GM19240 (cell line): ENCODE results near the gene NTF3.

ENCODE experiments used
- DNase-seq: peaks from one replicate; pipeline ENCODE4 v3.0.0; 2011; ENCODE audit warnings: low spot score; ENCODE audit not compliant: insufficient read length

NTF3 gene

DNA sequence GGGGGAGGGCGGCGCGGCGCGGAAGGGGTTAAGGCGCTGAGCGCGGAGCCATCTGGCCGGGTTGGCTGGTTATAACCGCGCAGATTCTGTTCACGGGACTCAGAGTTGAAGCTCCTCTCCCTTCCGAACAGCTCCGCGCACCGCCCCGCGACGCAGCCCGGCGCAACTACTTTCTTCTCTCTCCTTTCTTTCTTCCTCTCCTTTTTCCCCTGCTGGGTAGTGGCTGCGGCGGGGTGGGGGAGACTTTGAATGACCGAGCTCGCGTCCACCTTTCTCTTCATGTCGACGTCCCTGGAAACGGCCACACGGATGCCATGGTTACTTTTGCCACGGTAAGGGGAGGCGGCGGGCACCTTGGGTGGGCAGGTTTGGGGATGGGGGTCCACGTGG, at the start of gene NTF3:
Gene NTF3, plus strand, starts transcription at position 98 of the 390 bp plus-strand sequence. Its CDS starts 217 bp downstream, at position 315.
- no peak for DNase-seq

DNA sequence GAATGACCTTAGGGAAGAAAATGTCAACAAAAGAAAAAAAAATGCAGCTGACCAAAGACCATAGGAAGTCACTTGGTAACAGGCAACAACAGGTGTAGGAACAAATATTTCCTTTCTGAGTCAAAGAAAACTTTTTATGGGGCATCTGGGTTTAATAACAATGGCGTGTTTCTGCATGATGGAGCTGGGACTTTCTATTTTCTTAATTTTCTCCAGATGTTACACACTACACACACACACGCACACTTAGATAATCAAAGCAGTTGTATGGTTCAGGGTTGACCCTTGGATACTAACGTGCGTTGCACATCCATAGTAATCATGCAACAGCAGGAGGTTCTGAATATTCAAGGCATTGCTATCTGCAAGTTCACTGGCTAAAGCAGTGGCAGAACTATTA, 47.9 kb upstream of the NTF3 start:
- no peak for DNase-seq

DNA sequence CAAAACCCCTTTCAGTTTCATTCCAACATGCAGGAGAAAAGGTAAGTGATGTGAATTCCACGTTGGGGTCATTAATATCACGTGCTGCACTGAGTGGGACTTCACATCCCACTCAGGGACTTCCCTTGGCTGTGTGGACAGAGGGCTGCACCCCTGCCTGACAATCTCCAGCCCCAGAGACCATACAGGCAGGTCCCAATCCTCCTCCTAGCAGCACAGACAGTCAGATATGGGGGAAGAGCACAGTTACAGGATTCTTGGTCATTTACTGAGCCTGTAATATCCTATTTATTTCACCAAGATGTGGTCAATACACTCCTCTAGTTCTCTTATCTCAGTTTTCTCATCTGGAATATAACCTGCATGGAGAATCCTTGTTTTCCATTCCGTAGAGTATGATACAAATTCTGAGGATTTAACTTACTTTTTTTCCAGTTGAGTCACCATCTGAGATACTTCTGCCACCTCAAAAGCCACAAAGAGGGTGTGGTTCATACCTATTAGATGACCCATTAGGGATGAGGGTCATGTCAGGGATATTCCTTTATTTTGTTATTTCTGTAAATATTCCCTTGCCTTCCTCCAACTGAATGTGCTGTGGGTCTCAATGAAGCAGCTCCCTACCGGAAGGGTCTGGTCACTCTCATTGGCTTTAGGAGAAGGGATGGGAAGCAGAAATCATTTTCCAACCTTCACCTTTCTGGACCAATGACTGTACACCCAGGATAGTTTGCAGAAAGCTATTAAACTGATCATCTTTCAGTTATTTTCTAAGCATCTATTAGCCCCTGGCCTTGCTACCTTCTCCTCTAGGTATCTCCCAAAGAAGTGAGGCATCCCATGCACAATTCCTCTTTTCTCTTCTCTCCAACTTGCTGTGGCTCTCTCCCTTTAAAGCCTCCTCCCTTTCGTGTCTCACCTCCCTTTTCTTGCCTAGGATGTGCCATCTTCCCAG, 43.0 kb upstream of the NTF3 start:
- DNase-seq: no peak

DNA sequence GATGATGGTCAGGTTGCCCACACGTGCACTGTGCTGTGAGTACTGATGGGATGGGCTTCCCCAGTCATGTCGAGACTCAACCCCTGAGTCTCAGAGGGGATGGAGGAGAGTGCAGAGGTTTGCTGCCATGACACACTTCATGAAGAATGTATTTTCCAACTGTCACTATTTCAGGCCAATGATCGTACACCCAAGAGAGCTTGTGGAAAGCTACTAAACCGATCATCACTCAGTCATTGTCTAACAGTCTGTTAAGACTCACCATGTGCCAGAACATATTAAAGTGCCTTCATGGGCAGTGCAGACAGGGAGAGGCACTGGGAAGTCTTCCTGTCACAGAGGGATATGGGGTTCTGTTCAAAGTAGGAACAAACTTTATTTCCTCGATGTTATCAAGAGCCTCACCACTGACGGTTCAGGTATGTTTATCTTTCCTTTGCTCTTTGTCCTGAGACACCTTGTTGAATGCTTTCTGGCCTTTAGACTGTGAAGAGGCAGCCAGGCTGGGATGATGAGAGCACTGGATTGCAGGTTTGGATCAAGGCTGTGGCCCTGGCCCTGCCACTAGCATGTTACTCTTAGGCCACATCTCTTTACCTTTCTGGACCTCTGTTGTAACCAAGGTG, 41.6 kb upstream of the NTF3 start:
- no peak for DNase-seq

DNA sequence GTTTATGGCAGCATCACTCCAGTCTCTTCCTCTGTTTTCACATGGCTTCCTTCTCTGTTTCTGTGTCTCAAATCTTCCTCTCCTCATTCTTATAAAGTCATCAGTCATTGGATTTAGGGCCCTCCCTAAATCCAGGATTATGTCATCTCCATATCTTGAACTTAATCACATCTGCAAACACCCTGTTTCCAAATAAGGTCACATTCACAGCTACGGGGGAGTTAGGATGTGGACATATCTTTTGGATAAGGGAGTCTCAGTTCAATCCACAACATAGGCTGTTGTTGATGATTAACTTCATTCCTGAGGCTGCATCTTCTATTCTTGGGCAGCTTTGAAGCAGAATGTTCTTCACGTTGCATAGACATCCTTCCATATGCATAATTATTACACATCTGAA, 40.3 kb upstream of the NTF3 start:
- DNase-seq: no peak

DNA sequence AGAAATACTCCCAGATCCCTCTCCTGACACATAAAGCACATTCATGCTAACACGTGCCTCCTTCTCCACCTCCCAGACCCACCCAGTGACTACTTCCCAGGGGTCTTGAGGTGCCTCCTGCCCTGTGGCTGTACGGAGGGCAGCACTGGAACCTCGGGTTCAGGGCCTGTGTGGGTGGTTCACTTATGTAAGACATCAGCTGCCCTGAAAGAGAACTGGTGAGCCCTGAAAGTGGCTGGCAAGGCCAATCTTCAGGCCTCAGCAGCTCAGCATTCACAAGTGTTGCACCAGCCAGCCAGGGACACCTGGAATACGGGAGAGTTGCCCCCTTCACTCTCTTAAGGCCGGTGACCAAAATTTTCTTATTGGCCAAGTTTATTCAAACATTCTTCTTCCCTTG, 38.9 kb upstream of the NTF3 start:
- DNase-seq: no peak

DNA sequence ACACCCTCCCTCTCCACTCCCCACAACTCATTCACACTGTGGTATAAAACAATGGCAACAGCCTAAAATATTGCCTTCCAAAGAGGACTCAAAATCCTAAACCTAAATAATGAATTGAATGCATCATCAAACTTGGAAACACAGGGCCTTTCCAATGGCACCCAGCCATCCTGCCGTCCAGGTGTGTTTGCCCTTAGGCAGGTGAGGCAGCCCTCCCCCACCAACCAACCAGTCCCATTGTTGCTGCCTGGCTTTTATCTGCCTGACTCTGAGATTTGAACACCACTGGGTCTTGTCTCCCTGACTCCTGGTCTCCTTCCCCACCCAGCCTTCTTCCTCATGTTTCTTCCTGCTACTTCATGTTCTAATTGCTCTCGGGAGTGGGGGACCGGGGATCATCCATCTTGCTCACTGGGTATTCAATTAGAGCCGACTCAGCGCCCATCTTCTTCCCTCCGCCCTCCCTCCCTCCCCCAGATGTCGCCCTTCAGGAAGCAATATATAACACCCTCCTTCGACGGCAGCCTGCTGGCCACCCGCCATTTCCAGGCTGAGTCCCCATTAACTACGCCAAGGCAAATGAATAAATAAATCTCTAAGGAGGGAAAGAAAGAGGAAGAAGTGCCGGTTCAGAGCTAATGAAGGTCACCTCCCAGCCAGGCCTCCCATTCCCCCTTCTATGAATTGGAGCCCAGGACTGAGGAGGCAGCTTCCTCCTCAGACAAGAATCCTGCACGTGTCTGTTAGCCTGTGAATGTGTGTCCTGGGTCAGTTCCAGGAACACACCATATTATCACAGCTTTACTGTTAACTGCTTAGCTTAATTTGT, 36.3 kb upstream of the NTF3 start:
- no peak for DNase-seq

DNA sequence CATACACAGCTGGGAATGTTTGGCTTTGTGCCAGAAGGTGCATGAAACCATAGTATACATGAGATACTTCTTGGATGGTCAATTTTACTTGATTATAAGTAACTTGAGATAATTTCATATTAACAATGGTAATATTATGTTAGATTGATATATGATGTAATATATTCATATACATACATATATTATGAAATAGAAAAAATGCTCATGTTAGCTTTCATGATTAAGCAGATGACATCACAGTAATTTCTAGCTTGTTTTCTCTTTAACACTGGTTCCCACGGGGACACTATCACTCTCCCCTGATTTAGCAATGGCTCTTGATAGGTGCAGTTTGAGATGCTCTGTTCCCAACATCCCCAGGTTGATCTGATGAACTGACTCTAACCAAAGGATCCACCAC, 35.4 kb upstream of the NTF3 start:
- no peak for DNase-seq

DNA sequence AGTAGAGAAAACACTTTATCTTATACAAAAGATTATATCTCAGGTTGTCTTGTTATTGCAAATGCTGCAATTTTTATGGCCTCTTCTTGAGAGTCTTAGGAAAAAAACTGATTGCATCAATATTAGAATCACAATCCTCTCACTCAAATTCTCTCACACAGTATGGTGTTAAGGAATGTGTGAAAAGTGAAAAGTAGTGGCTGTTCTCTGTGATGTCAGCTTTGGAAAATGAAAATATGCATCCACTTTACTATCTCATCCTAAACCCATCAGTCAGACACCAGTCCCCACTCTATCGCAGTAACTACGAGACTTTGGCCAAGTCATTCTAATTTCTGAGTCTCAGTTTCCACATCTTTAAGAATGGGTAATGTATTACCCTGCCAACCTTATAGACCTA, 32.6 kb upstream of the NTF3 start:
- DNase-seq: no peak

DNA sequence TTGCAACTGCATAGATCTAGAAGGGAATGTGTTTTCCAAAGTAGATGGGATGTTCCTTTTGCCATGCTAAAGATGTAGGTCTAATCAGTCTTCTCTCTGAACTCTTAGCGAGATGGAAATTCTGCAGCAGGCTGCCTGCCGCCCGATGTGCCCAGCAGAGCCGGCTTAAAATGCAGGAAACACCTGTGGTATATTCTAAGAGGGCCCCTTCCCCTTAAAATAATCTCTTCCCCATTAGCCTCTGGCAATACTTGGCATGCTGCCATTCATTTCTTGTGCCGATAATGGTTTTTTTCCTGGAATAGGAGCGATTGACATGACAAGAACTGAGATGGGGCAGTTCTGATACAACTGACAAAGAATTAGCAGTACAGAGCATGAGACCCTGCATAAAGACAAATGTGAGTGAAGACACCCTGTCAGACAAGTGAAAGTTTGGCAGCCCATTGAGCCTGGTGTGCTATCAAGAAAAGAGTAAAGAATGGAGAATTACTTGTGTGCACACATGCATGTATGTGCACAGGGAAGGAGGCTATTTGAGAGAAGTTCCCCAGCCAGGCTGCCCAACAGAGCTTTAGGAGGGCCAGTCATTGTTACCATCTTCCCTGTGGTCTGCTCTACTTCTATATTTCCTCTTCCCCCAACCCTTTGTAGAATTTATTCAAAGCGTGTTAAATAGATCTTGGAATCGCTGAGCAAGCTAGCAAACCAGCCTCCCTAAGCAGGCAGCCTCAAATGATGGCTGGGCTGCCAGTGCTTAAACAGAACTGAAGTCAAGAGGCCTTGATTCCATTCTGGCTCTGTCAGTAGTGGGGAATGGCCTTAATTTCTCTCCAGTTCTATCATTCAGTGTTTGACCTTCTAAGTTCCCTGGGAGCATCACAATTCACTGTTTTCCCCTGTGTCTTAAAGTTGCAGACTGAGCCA, 29.6 kb upstream of the NTF3 start:
- no peak for DNase-seq

DNA sequence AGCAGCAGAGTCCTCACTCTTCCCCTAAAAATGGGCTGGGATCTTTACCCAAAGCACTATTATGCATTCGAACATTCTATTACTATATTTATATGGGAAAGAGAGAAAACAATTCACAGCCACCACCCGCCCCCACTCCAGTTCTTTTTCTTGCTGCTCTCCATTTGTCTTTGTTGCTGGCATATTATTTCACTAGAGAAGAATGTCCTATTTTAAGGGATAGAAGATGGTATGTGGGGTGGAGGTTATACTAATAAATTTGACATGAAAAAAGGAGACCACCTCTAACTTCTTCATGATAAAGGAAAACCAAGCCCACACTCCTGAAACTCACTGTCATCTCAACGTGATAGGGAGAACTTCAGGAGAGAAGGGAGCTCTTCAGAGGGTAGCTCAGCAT, 28.5 kb upstream of the NTF3 start:
- DNase-seq: no peak

DNA sequence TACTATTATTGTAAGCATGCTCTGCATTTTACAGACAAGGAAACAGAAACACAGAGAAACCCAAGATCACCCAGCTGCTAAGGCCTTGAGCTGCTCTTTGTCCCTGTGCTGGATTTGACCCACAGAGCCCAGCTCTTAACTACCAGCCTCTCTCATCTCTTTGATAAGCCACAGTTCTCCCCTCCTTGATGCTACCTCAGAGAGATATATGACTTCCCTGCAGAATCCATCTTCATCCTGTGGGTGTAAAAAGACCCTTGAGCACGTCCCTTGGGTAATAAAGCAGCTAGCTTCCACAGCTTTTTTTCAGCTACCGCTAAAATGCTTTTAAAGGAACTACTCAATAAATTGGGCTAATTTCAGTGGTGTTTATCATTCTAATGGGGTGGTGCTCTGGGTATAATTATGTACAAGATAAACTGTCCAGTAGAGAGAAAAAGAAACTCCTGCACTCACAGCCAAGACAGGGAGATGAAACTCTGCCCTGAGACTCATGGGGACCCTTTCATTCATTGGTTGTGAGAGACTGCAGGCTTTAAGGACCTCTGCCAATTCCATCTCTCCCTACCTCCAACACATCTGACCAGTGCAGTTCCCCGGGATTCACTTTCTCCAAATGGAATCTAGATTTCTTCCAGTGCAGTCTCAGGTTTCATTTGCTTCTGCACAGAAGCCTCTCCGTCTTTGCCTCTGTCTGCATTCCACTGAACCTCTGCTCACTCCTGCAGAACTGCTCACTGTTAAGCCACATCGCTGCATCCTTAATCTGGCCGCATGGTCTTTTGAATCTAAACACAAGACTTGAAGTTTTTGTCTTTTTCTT, 24.7 kb upstream of the NTF3 start:
- no peak for DNase-seq

DNA sequence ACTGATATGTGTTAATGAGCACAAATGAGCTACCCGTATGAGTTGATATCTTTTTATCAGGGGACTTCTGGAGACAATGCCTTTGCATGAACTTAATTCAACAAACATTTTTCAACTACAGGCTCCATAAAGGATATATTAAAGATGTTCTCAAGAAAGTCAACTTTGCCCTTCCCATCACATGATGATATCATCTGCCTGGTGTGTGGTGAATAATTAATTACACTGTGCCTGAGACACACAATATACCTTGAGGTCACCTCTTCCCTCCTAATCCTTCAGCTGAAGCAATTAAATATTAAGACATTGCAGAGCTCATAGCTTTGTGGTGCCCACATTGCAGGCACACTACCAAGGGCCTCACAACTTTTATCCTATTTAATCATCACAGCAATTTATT, 22.3 kb upstream of the NTF3 start:
- DNase-seq: no peak

DNA sequence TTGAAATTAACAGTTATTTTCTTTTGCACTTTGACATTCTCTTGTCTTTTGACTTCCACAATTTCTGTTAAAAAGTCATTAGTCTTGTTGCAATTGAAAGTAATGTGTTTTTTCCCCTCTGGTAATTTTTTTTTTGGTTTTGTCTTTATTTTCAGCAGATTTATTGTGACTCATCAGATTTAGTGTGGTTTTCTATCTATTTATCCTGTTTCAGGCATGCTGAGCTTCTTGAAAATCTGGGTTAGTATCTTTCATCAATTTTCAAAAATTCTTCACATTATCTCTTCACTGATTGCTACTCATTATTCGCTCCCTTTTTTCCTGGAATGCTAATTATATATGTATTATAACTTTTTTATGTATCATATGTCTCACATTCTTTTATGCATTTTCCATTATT, 15.3 kb upstream of the NTF3 start:
- no peak for DNase-seq

DNA sequence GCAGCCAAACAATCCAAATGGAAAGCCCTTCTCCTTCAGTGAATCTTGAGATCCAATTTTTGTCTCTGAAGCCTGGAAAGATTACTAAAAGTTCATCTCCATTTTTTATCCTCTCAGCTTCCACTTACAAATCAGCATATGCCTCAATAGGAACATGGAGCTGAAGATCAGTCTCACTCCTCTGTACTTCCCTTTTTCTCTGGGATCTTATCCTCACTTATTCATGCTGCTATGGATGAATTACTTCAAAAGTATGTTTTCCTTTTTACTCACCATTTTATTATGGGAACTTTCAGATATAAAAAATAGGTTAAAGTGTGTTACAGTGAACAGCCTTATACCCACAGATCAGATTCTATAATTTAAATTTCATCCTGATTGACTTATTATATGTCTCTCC, 14.4 kb upstream of the NTF3 start:
- DNase-seq: no peak

DNA sequence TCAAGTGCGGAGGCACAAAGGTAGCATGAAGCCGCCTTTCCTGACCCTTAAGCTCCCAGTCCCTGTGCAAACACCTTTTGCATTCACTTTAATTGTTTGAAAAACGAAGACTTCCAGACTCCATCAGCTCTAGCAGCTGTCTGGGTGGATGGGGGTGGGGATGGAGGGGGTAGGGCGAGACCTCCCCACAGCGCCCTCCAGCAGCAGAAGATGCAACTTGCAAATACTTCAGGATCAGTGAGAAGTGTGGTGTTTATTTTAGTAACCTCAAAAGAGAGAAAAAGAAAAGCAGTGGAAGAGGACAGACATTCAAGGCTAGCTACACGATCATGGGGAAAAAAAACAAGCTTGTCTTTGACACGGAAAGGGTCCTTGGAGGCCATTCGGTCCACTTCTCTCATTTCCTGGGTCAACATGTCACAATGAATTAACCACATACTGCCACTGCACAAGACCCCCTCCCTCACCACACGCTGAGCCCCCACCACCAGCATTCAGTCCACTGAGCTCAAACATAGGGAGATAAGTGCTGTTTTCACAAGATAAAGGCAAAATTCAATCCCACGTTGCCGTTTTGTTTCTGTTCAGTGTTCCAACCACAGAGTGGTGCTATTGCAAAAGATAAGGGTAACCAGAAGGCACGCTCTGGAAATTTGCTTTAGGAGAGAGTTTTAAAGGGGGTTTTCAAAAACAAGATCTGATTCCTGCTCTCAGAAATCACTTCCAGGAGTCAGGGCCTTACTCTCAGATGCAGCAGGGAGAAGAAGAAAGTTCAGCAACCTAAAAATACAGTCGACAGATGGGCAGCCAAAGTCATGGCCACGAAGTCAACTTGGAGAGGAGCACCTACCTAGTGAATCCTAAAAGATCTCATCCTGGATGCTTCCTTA, 3.3 kb upstream of the NTF3 start:
- no peak for DNase-seq

DNA sequence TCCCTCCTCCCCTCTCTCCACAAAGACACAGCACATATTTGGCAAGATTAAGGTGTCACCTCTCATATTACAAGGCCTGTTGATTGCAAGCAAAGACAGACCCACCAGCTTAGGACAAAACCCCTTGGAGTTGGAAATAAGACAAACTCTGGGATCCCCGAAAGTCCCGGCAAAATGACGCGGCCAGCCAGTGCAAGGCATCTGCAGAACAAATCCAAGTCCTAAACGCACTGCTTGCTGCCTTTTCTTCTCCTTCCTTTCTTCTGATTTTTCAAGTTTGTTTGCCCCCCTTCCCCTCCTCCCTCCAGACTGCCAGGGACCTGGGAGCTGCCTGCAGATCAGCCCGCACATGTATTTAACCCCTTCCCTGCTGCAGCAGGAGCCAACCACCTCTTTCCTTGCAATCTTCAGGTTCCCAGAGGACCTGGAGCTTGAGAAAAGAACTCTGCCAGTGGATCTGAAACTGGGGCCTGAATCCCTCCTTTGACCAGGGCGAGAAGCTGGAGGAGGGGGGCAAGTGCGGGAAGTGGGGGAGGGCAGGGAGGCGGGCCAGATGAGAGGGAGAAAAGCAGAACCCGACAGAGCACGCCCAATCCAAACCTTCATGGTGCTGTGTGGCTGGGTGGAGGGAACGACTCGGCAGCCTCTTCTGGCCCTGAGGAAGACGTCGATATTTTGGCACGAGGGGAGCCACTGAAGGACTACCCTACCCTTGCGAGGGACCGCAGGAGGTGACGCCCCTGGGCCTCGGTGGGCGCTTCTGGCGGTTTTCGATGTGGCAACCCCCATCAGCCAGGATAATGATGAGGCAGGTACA, 2.0 kb upstream of the NTF3 start:
- DNase-seq: no peak
